Measurements from ENCODE around the gene FGF4.

Gene FGF4

DNA sequence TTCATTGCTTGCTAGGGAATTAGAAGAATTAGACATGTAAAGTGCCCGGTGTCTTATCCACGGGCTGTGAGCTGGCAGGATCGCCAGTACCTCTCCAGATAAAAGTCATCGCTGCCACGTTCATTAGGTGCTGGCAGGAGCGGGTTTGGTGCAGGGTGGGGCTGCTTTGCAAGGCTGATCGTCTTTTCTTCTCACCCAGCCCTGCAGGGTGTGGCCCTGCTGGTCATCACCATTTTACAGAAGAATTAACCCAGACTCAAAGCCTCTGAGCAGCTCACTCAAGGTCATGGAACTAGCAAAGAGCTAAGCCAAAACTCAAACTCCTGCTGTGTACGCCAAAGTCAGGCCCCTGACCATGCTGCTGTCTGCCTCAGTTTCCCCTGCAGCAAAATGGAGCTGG, 6.1 kb upstream of the FGF4 start:
- H3K4me3 ChIP-seq (ENCODE audit: insufficient read depth, low read length, poor library complexity, severe bottlenecking) = no peak overlapping the region
- H3K9me2 ChIP-seq (replicated peaks; ENCODE audit: insufficient read depth, low read length) = no peaks in the 10 kb centered on the region
- no peak overlapping the region for H3K9ac ChIP-seq (ENCODE audit: low read length)
- H3K36me3 ChIP-seq (ENCODE audit: low read length) = no peaks in the 10 kb centered on the region
- H3K27me3 ChIP-seq (ENCODE audit: low read length) = no peaks in the 10 kb centered on the region
- H3F3A ChIP-seq (ENCODE audit: insufficient read depth) = no peaks in the 10 kb centered on the region
- no peak for TF ChIP-seq EZH2phosphoT487 (conservative IDR thresholded peaks at IDR 0.05; ENCODE audit: low read length)
- TF ChIP-seq, protein P1, sequence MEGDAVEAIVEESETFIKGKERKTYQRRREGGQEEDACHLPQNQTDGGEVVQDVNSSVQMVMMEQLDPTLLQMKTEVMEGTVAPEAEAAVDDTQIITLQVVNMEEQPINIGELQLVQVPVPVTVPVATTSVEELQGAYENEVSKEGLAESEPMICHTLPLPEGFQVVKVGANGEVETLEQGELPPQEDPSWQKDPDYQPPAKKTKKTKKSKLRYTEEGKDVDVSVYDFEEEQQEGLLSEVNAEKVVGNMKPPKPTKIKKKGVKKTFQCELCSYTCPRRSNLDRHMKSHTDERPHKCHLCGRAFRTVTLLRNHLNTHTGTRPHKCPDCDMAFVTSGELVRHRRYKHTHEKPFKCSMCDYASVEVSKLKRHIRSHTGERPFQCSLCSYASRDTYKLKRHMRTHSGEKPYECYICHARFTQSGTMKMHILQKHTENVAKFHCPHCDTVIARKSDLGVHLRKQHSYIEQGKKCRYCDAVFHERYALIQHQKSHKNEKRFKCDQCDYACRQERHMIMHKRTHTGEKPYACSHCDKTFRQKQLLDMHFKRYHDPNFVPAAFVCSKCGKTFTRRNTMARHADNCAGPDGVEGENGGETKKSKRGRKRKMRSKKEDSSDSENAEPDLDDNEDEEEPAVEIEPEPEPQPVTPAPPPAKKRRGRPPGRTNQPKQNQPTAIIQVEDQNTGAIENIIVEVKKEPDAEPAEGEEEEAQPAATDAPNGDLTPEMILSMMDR (IDR thresholded peaks at IDR 0.05; ENCODE audit: insufficient read depth, low read length, poor library complexity, severe bottlenecking) = no peak
- H3K27ac ChIP-seq (ENCODE audit: low read depth, low read length) = no peak overlapping the region
- no peak overlapping the region for H3K4me2 ChIP-seq (ENCODE audit: low read depth, low read length, poor library complexity, severe bottlenecking)
- H3K9me3 ChIP-seq (ENCODE audit: insufficient read depth, low read length) = no peaks in the 10 kb centered on the region
- H4K20me1 ChIP-seq (ENCODE audit: low read depth, low read length) = no peaks in the 10 kb centered on the region
- H3K79me2 ChIP-seq (ENCODE audit: insufficient read depth, low read length) = no peaks in the 10 kb centered on the region
- no peak overlapping the region for H2AFZ ChIP-seq (ENCODE audit: low read depth, low read length, severe bottlenecking)

- no peaks in the 10 kb centered on the region for H3K36me3 ChIP-seq (ENCODE audit: low read length)
- H3K9me2 ChIP-seq (replicated peaks; ENCODE audit: insufficient read depth, low read length) = no peaks in the 10 kb centered on the region
- H3K4me3 ChIP-seq (ENCODE audit: insufficient read depth, low read length, poor library complexity, severe bottlenecking) = no peak overlapping the region
- H3K9ac ChIP-seq (ENCODE audit: low read length) = no peak overlapping the region
- TF ChIP-seq EZH2phosphoT487 (conservative IDR thresholded peaks at IDR 0.05; ENCODE audit: low read length) = no peak
- TF ChIP-seq, protein P1 (IDR thresholded peaks at IDR 0.05; ENCODE audit: insufficient read depth, low read length, poor library complexity, severe bottlenecking) = no peak
- no peaks in the 10 kb centered on the region for H3K9me3 ChIP-seq (ENCODE audit: insufficient read depth, low read length)
- H4K20me1 ChIP-seq (ENCODE audit: low read depth, low read length) = no peaks in the 10 kb centered on the region
- H3K4me2 ChIP-seq (ENCODE audit: low read depth, low read length, poor library complexity, severe bottlenecking) = no peak overlapping the region
- H2AFZ ChIP-seq (ENCODE audit: low read depth, low read length, severe bottlenecking) = no peak overlapping the region
- H3K27me3 ChIP-seq (ENCODE audit: low read length) = no peaks in the 10 kb centered on the region
- no peaks in the 10 kb centered on the region for H3F3A ChIP-seq (ENCODE audit: insufficient read depth)
- no peaks in the 10 kb centered on the region for H3K79me2 ChIP-seq (ENCODE audit: insufficient read depth, low read length)
- no peak overlapping the region for H3K27ac ChIP-seq (ENCODE audit: low read depth, low read length)
Observed at GRCh38 chr11:69778373-69778772, 3.2 kb upstream of the FGF4 start.

- Histone ChIP-seq H3K9me3 (ENCODE audit: insufficient read depth, low read length) (no peaks in the 10 kb centered on the region), H3K27ac (ENCODE audit: low read depth, low read length) (no peak overlapping the region), H2AFZ (ENCODE audit: low read depth, low read length, severe bottlenecking) (no peak overlapping the region), H3K27me3 (ENCODE audit: low read length) (no peaks in the 10 kb centered on the region), H3K79me2 (ENCODE audit: insufficient read depth, low read length) (no peaks in the 10 kb centered on the region), H4K20me1 (ENCODE audit: low read depth, low read length) (no peaks in the 10 kb centered on the region), H3K36me3 (ENCODE audit: low read length) (no peaks in the 10 kb centered on the region), H3K4me2 (ENCODE audit: low read depth, low read length, poor library complexity, severe bottlenecking) (no peak overlapping the region), H3K4me3 (ENCODE audit: insufficient read depth, low read length, poor library complexity, severe bottlenecking) (no peak overlapping the region), H3F3A (ENCODE audit: insufficient read depth) (no peaks in the 10 kb centered on the region), H3K9me2 (replicated peaks; ENCODE audit: insufficient read depth, low read length) (no peaks in the 10 kb centered on the region), H3K9ac (ENCODE audit: low read length) (no peak overlapping the region)
- TF ChIP-seq, protein P1 (IDR thresholded peaks at IDR 0.05; ENCODE audit: insufficient read depth, low read length, poor library complexity, severe bottlenecking) = no peak
- TF ChIP-seq EZH2phosphoT487 (conservative IDR thresholded peaks at IDR 0.05; ENCODE audit: low read length) = no peak
Observed at GRCh38 chr11:69774354-69775162, 583 bp downstream of the FGF4 start.

All from SU-DHL-6 (cell line).